GM21529 (cell line): Measurements from ENCODE around the gene SFMBT2.

ENCODE experiments used
- ATAC-seq: cut with Tn5 transposase; IDR thresholded peaks from one replicate; pipeline ENCODE4 v1.9.1; 2021; ENCODE audit not compliant: unreplicated experiment

Gene SFMBT2

DNA sequence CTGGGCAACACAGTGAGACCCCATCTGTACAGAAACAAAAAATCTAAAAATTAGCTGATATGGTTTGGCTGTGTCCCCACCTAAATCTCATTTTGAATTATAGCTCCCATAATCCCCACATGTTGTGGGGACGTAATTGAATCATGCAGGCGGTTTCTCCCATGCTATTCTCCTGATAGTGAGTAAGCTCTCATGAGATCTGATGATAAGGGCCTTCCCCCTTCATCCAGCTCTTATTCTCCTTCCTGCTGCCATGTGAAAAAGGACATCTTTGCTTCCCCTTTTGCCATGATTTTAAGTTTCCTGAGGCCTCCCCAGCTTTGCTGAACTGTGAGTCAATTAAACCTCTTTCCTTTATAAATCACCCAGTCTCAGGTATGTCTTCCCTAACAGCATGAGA is 136.5 kb downstream of the SFMBT2 start:
- ATAC-seq: no peak

DNA sequence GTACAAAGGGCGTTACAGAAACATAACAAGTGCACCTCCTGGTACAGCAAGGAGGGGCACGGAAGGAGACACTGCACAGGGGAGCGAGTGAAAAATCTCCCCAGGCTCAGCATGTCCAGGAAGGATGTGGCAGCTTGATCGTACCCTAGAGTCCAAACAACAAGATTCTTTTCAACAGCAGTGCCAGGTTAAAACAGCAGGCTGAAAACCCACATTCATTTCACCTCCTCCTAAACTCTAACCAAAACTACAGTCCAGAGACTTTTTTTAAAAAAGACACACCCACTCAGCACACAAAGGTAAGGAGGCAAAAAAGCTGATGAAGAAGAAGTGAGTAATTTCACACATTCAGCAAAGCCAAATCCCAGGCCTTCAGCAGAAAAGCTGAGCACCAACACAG is 138.8 kb downstream of the SFMBT2 start:
- no peak for ATAC-seq

DNA sequence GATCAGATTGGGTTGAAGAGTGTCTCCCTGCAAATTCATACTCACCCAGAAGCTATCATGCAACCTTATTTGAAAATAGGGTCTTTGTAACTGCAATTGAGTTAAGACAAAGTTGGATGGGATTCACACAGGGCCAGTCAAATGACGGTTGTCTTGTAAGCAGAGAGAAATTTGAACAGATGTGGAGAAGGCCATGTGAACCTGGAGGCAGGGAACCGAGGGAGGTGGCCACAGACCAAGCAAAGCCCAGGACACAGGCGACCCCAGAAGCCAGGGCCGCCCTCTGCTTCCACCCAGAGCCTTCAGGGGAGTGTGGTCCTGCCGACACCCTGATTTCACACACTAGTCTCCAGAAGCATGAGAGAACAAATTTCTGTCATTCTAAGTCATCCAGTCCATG is 140.8 kb downstream of the SFMBT2 start:
- ATAC-seq: no peak

DNA sequence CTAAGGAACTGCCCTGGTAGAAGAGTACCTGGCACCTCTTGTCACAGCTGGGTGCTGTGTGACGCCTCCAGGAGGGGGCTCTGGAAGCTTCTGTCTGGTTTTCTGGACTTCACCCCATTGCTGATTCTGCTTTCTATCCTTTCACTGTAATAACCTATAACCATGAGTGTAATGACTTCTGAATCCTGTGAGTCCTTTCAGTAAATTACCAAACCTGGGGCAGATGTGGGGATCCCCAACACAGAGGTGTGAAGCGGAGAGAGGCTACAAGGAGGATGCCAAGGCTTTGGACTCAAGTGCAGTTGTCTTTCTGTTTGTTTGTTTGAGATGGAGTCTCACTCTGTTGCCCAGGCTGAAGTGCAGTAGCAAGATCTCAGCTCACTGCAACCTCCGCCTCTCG is 143.7 kb downstream of the SFMBT2 start:
- ATAC-seq: no peak

DNA sequence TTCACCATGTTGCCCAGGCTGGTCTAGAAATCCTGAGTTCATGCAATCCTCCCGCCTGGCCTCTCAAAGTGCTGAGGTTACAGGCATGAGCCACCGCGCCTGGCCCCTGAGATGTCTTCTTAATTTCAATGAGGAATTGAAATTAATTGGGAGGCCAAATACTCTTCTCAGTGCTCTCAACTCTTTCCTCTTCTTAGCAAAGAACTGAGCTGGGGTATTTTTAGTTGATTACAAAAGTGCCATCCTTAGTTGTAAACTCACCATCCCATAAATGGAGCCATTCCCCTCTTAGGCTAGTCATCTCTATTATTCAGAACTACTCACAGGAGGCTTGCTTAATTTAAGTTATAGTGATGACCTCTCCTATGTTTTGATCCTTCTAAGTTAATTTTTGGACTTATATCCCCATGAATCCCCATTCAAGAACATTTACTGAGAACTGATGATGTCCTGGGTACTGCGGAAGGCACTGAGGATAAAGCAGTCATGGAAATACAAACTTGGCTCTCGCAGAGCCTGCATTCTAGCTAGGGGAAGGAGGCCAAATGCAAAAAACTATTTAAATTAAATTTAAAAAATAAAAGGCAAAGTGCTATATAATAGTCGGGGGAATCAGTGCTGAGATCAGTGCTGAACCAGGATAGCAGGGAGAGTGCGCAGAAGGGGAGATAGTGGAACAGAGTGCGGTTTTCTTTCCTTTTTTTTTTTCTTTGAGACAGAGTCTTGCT is 145.3 kb downstream of the SFMBT2 start:
- no peak for ATAC-seq

DNA sequence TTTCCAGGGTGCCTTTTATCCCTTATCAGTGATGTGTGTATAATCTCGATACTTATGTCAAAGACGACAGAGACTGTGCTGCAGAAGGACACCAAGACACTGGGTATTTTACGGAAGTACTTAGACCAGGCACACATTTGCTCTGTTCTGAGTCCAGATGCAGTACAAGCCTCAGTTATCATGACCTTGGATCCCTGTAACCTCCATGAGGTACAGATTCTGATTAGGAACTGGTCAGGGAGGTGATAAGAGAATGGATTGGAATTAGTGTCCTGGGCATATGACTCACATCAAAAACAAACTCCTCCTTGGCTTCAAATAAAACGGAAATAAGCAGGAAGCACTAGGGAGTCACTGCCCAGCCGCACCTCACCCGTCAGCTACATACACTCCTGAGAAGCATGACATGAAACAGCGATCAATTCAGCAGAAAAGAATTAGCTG is 146.5 kb downstream of the SFMBT2 start:
- ATAC-seq: no peak

DNA sequence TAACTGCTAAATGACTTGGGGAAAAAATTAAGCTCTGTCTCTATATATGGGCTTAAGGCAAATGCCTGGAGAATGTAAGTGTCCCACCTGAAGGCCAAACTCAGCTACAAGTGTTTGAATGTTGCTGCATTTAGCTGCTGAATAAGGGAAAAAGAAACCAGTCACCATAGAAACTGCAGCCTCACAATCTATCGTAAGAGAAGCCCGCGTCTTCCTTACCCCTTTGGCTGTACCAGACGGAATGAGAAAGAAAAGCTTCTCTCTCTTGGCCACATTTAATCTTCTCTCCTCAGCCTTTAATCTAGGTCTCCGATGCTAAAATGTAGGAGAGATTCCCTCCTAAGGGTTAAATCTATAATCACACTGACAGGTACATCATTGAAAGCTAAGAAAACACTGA is 147.2 kb downstream of the SFMBT2 start:
- ATAC-seq: no peak

DNA sequence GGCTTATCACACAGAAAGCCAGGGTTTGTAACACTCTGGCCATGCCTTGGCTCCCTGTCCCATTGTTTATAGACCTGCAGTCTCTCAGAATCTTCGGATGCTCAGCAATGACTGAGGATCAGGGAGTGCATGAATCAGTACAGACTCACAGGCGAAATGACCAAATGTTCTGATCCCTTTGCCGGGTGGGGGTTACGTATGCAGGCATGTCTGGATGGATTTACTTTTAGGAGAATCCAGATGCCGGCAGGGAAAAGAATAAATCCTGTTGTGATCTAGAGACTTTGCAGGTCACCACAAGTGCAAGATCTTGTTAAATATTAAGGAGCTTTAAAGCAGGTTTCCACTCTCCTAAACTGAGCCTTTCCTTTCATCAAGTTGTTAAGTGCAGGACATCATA is 149.5 kb downstream of the SFMBT2 start:
- no peak for ATAC-seq

DNA sequence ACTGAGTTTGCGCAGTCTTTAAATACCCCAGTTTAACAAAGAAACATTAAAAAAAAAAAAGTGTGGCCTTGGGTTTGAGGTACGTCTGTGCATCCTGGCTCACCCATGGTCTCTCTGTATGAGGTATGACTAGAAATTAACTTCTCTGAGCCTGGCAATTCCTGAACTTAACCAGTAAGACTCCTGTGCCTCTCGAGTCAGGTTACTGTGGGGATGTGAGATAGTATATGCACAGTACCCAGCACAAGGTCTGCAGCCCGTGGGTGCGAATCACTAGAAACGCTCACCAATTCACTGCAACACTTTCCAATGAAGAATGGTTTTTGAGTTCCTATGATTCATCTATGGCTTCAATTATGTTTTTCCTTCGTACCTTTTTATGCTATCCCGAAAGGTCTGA is 149.9 kb downstream of the SFMBT2 start:
- no peak for ATAC-seq

DNA sequence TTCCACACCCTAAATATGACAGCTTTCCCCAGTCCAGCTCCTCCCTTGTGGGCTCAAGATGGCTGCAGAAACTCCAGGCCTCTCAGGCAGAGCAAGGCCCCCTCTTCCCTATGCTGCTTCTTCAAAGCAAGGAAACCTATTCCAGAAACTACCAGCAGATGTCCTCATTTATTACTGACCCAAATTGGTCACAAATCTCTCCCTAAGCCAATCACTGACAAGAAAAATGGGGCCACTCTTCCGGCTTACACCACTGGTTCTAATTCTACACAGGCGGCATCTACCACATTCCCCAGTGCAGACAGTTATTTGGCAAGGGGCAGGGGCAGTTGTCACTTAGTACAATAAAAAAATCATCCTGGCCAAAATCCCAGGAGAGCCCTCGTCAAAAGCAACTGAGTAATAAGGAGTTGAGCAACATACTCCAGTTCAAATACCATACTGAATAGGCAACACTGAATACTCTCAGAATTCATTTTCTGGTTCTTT is 150.4 kb downstream of the SFMBT2 start:
- peak; percentile 88 for ATAC-seq

DNA sequence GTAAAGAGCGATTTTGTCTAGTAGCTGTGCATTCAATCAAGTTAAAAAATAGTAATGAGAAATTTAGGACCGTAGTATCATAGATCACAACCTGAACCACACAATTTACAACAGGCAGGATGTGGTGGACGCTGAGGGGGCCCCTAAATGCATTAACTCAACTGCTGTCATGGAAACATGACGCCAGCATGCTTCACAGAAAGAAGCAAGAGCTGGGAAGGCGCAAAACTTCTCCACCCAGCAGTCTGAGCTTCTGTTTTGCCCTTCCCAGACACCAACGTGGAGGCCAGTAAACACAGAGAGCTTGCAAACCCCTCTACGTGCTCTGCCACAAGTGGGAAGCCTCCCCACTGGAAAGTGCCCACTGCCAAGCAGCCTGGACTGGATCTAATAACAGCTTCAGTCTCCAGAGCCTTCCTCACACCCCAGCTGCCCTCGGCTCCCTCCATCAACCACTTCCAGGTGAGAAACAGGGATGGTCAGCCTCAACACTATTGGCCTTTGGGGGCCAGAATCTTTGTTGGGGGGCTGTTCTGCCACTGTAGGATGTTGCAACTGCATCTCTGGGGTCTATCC is 151.8 kb downstream of the SFMBT2 start:
- peak; percentile 47 for ATAC-seq

DNA sequence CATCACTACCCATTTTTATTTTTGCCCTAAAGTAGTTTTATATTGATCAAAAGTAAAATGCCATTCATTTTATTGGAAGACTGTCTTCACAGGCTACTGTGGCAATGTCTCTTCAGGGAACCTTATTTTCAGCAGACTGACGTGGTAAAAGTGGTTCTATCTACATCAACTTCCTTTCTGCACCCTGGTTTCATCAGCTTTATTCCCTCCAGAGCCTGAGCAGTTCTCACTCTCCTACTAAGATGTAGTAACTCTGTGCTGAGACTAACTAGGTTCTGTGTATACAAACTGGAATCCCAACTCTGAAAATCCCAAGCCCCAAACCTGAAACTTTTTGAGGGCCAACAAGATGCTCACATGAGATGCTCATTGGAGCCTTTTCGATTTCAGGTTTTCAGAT is 155.3 kb downstream of the SFMBT2 start:
- ATAC-seq: no peak

DNA sequence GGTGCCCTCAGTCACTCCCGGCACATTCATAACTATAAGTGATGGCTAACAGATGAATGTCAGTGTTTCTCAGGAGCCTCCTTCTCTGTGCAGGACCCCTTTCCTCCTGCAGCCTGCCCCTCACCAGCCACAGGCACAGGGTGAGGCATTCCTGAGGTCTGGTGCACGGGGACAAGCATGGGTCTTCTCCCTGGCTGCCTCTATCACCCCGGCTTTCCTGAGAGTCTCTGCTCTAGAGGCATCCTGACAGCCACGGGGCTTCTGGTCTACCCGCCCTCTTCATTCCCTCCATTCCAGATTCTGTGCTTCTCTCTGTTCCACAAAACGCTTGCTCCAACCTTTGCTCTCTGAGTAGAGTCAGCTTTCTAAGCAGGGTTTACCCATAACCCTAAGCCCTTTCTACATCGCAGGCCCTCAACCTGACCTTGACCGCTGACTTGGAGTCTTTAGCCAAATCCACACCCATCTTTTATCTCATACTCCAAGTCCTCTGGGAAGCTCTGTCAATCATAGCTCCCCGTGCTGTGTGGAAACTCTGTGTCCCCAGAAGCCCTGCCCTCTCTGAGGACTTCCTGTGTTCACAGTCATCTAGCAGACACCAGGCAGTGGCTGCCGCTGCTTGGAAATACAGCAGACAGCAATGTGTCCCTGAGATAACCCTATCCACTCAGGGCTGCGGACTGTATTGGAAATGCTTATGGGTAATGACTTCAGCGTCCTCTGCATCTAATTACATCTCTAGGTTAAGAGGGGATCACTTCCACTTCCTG is 159.0 kb downstream of the SFMBT2 start:
- ATAC-seq: no peak

DNA sequence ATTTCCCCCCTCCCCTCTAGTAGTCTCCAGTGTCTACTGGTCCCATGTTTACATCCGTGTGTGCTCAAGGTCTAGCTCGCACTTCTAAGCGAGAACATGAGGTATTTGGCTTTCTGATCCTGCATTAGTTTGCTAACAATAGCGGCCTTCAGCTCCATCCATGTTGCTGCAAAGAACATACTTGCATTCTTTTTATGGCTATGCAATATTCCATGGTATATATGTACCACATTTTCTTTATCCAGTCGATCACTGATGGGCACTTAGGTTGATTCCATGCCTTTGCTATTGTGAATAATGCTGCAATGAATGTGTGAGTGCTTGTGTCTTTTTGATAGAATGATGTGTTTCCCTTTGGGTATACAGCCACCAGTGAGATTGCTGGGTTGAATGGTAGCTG is 160.6 kb downstream of the SFMBT2 start:
- no peak for ATAC-seq

DNA sequence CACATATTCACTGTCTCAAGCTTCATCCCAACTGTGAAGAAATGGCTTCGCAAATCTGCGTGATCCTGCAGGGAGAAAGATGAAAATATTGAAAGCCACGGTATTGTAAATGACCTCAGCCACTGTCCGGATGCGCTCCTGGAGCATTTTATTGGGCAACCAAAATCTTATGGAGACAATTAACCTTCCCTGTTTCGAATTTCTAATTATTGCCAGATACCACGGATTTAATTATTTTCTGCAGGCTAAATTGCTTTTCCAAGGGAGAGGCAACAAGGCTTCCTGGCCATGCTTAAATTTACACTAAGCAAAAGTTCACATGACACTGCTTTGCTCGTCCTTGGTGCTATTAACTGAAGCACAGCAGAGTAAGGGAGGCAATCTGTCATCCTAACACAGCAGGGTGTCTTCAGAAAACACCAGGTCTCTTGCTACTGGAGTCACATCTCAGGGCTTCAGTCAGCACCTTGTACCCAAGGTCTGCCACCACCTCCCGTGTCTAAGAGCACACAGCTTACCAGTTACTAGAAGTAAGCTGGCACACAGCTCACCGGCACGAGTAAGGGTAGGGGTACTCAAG is 162.2 kb downstream of the SFMBT2 start:
- ATAC-seq: no peak

DNA sequence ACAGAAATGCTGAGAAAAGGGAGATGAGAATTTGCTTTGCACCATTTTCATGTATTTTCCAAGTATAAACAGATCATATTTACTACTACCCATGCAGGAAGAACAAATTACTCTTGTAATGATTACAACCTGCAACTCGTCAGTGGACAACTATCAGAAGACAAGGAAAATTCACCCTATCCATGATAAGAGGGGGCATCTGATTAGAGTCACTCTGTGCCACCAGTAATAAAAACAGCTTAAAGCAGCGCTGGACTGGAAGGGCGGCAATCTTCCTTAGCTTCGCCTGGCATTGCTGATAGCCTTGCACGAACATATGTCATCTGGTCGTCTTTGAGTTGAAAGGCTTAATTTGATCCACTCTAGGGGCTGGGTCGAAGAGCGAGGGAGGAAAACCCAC is 162.7 kb downstream of the SFMBT2 start:
- ATAC-seq: no peak

DNA sequence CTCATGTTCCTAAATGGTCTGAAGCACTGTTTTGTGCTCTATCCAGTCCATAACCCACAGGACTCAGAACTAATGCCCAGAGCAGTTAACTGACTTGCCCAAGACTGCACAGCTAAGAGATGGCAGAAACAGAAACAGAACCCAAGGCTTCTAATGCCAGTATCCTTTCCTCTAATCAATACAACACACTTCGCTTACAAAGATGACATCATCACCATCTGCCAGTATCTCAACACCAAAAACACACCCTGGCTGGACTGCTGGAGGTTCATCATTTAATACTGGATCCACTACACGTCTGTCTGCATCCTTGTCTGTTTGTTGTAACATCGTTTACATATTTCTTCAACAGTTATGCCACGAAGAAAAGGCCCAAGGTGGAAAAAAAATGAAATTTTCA is 165.3 kb downstream of the SFMBT2 start:
- no peak for ATAC-seq

DNA sequence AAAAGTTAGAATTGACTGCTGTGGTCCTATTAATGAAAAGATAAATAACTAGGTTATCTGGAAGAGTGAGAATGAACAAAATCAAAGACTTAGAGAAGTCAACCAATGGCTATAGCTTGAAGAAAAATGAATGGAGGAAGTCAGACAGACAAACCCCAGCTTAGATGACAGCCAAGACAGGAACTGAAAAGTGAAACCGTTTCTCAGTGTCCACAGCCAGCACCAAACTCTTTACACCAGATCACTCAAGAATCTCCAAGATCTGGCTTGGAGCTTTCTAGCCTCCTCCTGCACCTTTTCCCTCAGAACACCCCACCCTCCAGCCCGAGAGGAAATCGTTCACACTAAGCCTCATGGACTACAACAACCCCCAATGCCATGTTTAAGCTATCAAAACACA is 167.0 kb downstream of the SFMBT2 start:
- peak; percentile 82 for ATAC-seq

DNA sequence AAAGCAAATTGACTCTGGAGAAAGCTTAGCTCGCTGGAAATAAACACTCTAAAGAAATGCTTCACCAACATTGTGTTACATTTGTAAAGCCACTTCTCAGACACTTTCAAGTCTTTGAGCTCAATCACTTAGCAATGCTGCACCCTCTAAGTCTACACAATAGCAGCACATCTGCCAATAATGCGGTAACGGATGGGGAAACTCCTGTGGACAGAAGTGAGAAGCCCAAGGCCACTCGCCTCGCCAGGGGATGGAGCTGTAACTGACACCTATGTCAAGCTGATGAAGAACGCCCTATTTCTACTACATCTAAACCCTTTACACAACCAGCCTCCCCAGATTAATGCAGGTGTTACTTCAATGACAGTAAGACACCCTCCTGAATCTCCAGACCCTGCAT is 167.7 kb downstream of the SFMBT2 start:
- ATAC-seq: no peak

DNA sequence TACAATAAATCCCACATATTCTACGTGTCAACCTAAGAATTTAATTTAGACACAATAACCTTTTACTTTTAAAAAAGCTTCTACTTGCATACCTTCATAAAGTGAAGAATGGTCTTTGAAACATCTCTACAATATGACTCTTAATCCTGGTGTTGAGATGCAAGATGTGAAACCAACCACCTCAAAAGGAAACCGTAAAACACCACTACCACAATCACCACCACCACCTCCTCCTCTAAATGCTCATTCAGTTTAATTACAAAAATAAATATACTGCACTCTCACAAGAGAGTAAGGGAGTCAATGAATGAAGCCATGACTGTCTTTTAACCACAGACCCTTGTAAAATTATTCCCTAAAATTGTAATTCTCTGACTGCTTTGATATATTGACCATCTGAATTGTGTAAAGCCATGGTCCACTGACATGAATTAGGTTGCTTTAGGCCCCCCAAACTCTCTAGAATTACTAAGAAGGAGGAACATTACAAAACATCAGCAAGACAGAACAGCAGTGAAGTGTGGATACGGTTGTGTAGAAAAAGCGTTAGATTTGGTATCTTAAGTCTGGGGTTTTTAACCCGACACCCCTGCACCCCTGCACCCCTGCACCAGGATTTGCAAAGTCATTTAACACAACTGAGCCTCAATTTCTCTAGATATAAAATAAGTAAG is 171.4 kb downstream of the SFMBT2 start:
- peak; percentile 81 for ATAC-seq

DNA sequence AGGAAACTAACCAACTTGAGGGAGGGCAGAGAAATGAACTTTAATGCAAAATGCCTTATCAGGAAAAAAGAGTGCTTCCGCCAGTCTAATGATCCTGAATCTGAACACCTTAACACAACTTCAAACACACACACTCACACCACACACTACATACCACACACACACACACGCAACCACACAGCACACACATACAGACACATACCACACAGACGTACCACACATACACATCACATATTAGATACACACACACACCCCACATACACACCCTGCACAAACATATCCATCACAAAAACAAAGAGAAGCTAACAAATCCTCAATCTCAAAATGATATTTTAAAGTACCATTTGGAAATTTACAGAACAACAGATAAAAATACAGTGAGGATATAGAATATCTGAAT is 175.5 kb downstream of the SFMBT2 start:
- no peak for ATAC-seq
